ENCODE measurements around the gene UBE2G1.

DNA sequence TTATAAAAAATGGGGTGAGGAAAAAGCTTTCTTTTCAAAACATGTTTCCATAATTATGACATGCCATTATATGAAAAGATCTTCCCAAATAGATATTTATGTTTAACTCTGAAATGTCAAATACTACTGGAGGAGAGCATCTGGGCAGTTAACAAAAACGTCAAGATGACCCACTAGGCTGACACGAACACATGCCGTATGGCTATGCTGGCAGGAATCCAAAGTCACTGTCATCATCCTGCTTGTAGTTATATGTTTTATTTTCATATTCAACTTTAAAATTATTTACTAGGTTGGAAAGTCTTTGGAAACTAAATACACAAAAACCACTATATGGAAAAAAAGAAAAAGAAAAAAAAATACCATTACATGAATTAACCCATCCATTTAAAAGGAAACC is 130.0 kb downstream of the UBE2G1 start:
- TF ChIP-seq POLR2A (IDR thresholded peaks at IDR 0.05) (no peak), EP300 (IDR thresholded peaks at IDR 0.05) (no peak)
- TF ChIP-seq, protein P1, sequence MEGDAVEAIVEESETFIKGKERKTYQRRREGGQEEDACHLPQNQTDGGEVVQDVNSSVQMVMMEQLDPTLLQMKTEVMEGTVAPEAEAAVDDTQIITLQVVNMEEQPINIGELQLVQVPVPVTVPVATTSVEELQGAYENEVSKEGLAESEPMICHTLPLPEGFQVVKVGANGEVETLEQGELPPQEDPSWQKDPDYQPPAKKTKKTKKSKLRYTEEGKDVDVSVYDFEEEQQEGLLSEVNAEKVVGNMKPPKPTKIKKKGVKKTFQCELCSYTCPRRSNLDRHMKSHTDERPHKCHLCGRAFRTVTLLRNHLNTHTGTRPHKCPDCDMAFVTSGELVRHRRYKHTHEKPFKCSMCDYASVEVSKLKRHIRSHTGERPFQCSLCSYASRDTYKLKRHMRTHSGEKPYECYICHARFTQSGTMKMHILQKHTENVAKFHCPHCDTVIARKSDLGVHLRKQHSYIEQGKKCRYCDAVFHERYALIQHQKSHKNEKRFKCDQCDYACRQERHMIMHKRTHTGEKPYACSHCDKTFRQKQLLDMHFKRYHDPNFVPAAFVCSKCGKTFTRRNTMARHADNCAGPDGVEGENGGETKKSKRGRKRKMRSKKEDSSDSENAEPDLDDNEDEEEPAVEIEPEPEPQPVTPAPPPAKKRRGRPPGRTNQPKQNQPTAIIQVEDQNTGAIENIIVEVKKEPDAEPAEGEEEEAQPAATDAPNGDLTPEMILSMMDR (IDR thresholded peaks at IDR 0.05): no peak
